ENCODE measurements around the gene FOXP4.

GRCh38 chr6:41546866-41547798, 951 bp downstream of the FOXP4 start:
- no peak for TF ChIP-seq CTCF (IDR thresholded peaks at IDR 0.05)
- no peak for TF ChIP-seq EP300 (IDR thresholded peaks at IDR 0.05)
